Transverse colon (tissue), 4 donors: Measurements from ENCODE around the gene RAB3IL1.

ENCODE experiments used
- POLR2A ChIP-seq: fragments of 450-650 bp; IDR thresholded peaks from one replicate; pipeline ENCODE4 v1.6.1; 2016; ENCODE audit warnings: antibody characterized with exemption, mild to moderate bottlenecking, moderate library complexity
- POLR2AphosphoS5 ChIP-seq, 3 donors: sonication (generic); formaldehyde crosslinking; IDR thresholded peaks; one replicate each; pipeline ENCODE4 v1.6.1; 2016; ENCODE audit warnings: antibody characterized with exemption in 3 of 3
- TF ChIP-seq, protein P1 (sequence below), 5 experiments: fragments of 200-600 bp in 3 of 5; fragments of 450-650 bp in 2 of 5; sonication (generic) in 3 of 5; IDR thresholded peaks; 1 replicate in 2 of 5; 2 replicates in 3 of 5; pipeline ENCODE4 v1.5.1; 2016 to 2017; ENCODE audit warnings: antibody characterized with exemption in 5 of 5, inconsistent platforms in 3 of 5, mild to moderate bottlenecking in 2 of 5, moderate library complexity in 1 of 5

DNA sequence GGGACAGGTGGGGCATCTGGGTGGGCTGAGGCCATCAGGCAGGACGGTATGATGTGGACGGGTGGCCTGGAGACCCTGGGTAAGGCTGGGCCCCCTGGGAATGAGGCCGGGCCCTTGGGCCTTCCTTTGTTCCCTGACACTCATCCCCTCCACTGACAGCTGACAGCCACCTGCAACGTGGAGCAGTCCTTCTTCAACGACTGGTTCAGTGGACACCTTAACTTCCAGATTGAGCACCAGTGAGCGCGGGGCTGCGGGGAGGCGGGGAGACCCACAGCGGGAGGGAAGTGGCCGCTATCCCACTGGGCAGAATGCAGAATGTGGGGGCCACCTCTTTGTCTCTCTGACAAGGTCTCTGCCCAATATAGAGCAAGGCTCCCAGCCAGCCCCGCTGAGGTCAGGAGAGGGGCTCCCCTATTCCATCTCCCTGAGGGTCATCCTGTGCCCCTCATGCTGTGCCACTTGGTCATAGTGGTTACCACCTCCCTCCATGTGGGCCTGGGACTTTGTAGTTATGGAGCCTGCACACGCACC, 53.8 kb downstream of the RAB3IL1 start:
- TF ChIP-seq POLR2AphosphoS5 (IDR thresholded peaks at IDR 0.05) (no peak), POLR2A (no peak)
- TF ChIP-seq, protein P1, sequence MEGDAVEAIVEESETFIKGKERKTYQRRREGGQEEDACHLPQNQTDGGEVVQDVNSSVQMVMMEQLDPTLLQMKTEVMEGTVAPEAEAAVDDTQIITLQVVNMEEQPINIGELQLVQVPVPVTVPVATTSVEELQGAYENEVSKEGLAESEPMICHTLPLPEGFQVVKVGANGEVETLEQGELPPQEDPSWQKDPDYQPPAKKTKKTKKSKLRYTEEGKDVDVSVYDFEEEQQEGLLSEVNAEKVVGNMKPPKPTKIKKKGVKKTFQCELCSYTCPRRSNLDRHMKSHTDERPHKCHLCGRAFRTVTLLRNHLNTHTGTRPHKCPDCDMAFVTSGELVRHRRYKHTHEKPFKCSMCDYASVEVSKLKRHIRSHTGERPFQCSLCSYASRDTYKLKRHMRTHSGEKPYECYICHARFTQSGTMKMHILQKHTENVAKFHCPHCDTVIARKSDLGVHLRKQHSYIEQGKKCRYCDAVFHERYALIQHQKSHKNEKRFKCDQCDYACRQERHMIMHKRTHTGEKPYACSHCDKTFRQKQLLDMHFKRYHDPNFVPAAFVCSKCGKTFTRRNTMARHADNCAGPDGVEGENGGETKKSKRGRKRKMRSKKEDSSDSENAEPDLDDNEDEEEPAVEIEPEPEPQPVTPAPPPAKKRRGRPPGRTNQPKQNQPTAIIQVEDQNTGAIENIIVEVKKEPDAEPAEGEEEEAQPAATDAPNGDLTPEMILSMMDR (IDR thresholded peaks at IDR 0.05) = no peak
